GM21825 (cell line): ENCODE results near the gene ADCY3.

Experiments
- ATAC-seq: cut with Tn5 transposase; IDR thresholded peaks from one replicate; pipeline ENCODE4 v1.9.1; 2021; ENCODE audit warnings: mild to moderate bottlenecking, moderate library complexity; ENCODE audit not compliant: unreplicated experiment

The ADCY3 gene

GRCh38 chr2:24832931-24833701 lies 86.9 kb downstream of the ADCY3 start:
- ATAC-seq = no peak

- no peak for ATAC-seq
Measured at GRCh38 chr2:24832521-24832920, 87.5 kb downstream of the ADCY3 start.

GRCh38 chr2:24832073-24832461 lies 88.0 kb downstream of the ADCY3 start:
- ATAC-seq = no peak

GRCh38 chr2:24831221-24832072 lies 88.6 kb downstream of the ADCY3 start:
- no peak for ATAC-seq

GRCh38 chr2:24830786-24831185 lies 89.3 kb downstream of the ADCY3 start:
- ATAC-seq = no peak

GRCh38 chr2:24830351-24830750 lies 89.7 kb downstream of the ADCY3 start:
- ATAC-seq = no peak

GRCh38 chr2:24828238-24828996 lies 91.6 kb downstream of the ADCY3 start:
- ATAC-seq = no peak

GRCh38 chr2:24827321-24828237 lies 92.5 kb downstream of the ADCY3 start:
- ATAC-seq = peak; percentile 80

GRCh38 chr2:24826773-24827145 lies 93.3 kb downstream of the ADCY3 start:
- ATAC-seq = no peak

GRCh38 chr2:24825883-24826772 lies 93.9 kb downstream of the ADCY3 start:
- no peak for ATAC-seq

- no peak for ATAC-seq
Measured at GRCh38 chr2:24824966-24825882, 94.8 kb downstream of the ADCY3 start.

GRCh38 chr2:24824071-24824588 lies 95.9 kb downstream of the ADCY3 start:
- ATAC-seq = no peak

GRCh38 chr2:24822049-24822706 lies 97.9 kb downstream of the ADCY3 start:
- ATAC-seq = no peak

GRCh38 chr2:24821433-24821891 lies 98.6 kb downstream of the ADCY3 start:
- no peak for ATAC-seq

GRCh38 chr2:24820598-24821432 lies 99.2 kb downstream of the ADCY3 start:
- ATAC-seq = no peak

GRCh38 chr2:24820175-24820513 lies 99.9 kb downstream of the ADCY3 start:
- no peak for ATAC-seq
